HG02884 (cell line): Measurements from ENCODE around the gene EIF5.

Experiments used
- ATAC-seq: cut with Tn5 transposase; IDR thresholded peaks from one replicate; pipeline ENCODE4 v1.9.1; 2021; ENCODE audit warnings: mild to moderate bottlenecking, moderate library complexity; ENCODE audit not compliant: unreplicated experiment

EIF5 gene

GRCh38 chr14:103308717-103309616, 25.1 kb upstream of the EIF5 start:
- no peak for ATAC-seq

- ATAC-seq, result no peak
Measured at GRCh38 chr14:103310576-103311095, 23.4 kb upstream of the EIF5 start.

- no peak for ATAC-seq
Measured at GRCh38 chr14:103311171-103311997, 22.7 kb upstream of the EIF5 start.

GRCh38 chr14:103312006-103312635, 21.9 kb upstream of the EIF5 start:
- no peak for ATAC-seq

GRCh38 chr14:103313704-103314103, 20.3 kb upstream of the EIF5 start:
- no peak for ATAC-seq

- no peak for ATAC-seq
Measured at GRCh38 chr14:103314496-103315277, 19.4 kb upstream of the EIF5 start.

- ATAC-seq, result no peak
Measured at GRCh38 chr14:103315351-103315911, 18.6 kb upstream of the EIF5 start.

- ATAC-seq, result no peak
Measured at GRCh38 chr14:103315941-103316340, 18.1 kb upstream of the EIF5 start.

GRCh38 chr14:103316721-103317121, 17.3 kb upstream of the EIF5 start:
- ATAC-seq, result no peak

- ATAC-seq, result no peak
Measured at GRCh38 chr14:103317251-103317650, 16.8 kb upstream of the EIF5 start.

GRCh38 chr14:103317976-103318580, 16.0 kb upstream of the EIF5 start:
- ATAC-seq, result no peak

- no peak for ATAC-seq
Measured at GRCh38 chr14:103318750-103319419, 15.2 kb upstream of the EIF5 start.

GRCh38 chr14:103319422-103319821, 14.6 kb upstream of the EIF5 start:
- no peak for ATAC-seq

GRCh38 chr14:103326078-103326477, 8.0 kb upstream of the EIF5 start:
- ATAC-seq, result no peak

GRCh38 chr14:103328941-103329340, 5.1 kb upstream of the EIF5 start:
- ATAC-seq, result no peak

- no peak for ATAC-seq
Measured at GRCh38 chr14:103329401-103330347, 4.4 kb upstream of the EIF5 start.

GRCh38 chr14:103330536-103330935, 3.5 kb upstream of the EIF5 start:
- ATAC-seq, result no peak
